GM23338 (cell line): ENCODE data around the gene GSTA2. TPM values are rescaled to one million over a fixed set of nuclear protein-coding genes. Genes with fewer than 3 reads are reported as not detected.
"Not testable (repeated sequence)": the region's sequence is repeated elsewhere in the genome, so short reads cannot be mapped to it uniquely, and the experiment has no call there.

Source experiments
- ATAC-seq: fragments of 200-7000 bp; cut with Tn5 transposase; 3 replicates; pipeline ENCODE4 v1.9.1; 2020
- DNase-seq: peaks from one replicate; pipeline ENCODE4 v3.0.0-alpha.2; 2015; ENCODE audit warnings: low spot score
- H2AFZ ChIP-seq: fragments of 200-600 bp; sonication (generic); 2 replicates; pipeline ENCODE4 v1.8.0; 2016; ENCODE audit warnings: antibody characterized with exemption, mild to moderate bottlenecking, moderate library complexity
- H3F3A ChIP-seq: fragments of 200-600 bp; sonication (generic); replicated peaks from 2 replicates; pipeline ENCODE4 v1.8.0; 2017; ENCODE audit warnings: antibody characterized with exemption, mixed run types, low read depth
- H3K27ac ChIP-seq: fragments of 200-600 bp; sonication (generic); 2 replicates; pipeline ENCODE4 v1.6.1; 2016; ENCODE audit warnings: low read depth
- H3K27me3 ChIP-seq: fragments of 200-600 bp; sonication (generic); 2 replicates; pipeline ENCODE4 v1.8.0; 2016; ENCODE audit warnings: mild to moderate bottlenecking, mixed run types, moderate library complexity; ENCODE audit not compliant: insufficient read depth
- H3K36me3 ChIP-seq: fragments of 200-600 bp; sonication (generic); 2 replicates; pipeline ENCODE4 v1.8.0; 2016; ENCODE audit warnings: mild to moderate bottlenecking; ENCODE audit not compliant: insufficient read depth
- H3K4me1 ChIP-seq: fragments of 200-600 bp; sonication (generic); 2 replicates; pipeline ENCODE4 v1.8.0; 2016; ENCODE audit warnings: mild to moderate bottlenecking, moderate library complexity; ENCODE audit not compliant: insufficient read depth
- H3K4me2 ChIP-seq: fragments of 200-600 bp; sonication (generic); 2 replicates; pipeline ENCODE4 v1.7.1; 2017; ENCODE audit warnings: mixed run types
- H3K4me3 ChIP-seq: fragments of 200-600 bp; sonication (generic); 2 replicates; pipeline ENCODE4 v1.6.1; 2016; ENCODE audit warnings: mixed run types
- H3K79me2 ChIP-seq: fragments of 200-600 bp; sonication (generic); replicated peaks from 2 replicates; pipeline ENCODE4 v1.8.0; 2017; ENCODE audit warnings: mild to moderate bottlenecking; ENCODE audit not compliant: insufficient read depth
- H3K9me2 ChIP-seq: fragments of 200-600 bp; sonication (generic); 2 replicates; pipeline ENCODE4 v1.8.0; 2017; ENCODE audit not compliant: insufficient read depth
- H4K20me1 ChIP-seq: fragments of 200-600 bp; sonication (generic); replicated peaks from 2 replicates; pipeline ENCODE4 v1.8.0; 2017; ENCODE audit warnings: mild to moderate bottlenecking; ENCODE audit not compliant: insufficient read depth
- H3K27ac Mint-ChIP-seq: 2 replicates; pipeline ENCODE4 v1.8.0; 2020; ENCODE audit warnings: inconsistent platforms, mild to moderate bottlenecking, moderate library complexity, mixed read lengths
- H3K27me3 Mint-ChIP-seq: 3 replicates; pipeline ENCODE4 v1.8.0; 2022; ENCODE audit warnings: low read depth, mild to moderate bottlenecking, moderate library complexity, mixed read lengths, inconsistent platforms; ENCODE audit not compliant: insufficient read depth, poor library complexity
- H3K36me3 Mint-ChIP-seq: 3 replicates; pipeline ENCODE4 v1.8.0; 2021; ENCODE audit warnings: low read depth, mild to moderate bottlenecking, inconsistent platforms, moderate library complexity, mixed read lengths
- H3K4me1 Mint-ChIP-seq: 3 replicates; pipeline ENCODE4 v1.8.0; 2020; ENCODE audit warnings: mild to moderate bottlenecking, inconsistent platforms, mixed read lengths
- H3K4me3 Mint-ChIP-seq: 3 replicates; pipeline ENCODE4 v1.8.0; 2021; ENCODE audit warnings: moderate library complexity, mild to moderate bottlenecking, inconsistent platforms, mixed read lengths
- H3K9me3 Mint-ChIP-seq: 3 replicates; pipeline ENCODE4 v1.8.0; 2020; ENCODE audit warnings: moderate library complexity, mild to moderate bottlenecking, inconsistent platforms, mixed read lengths
- EZH2phosphoT487 ChIP-seq: fragments of 200-600 bp; sonication (generic); IDR thresholded peaks from one replicate; pipeline ENCODE4 v1.8.1; 2018; ENCODE audit warnings: antibody characterized with exemption; ENCODE audit not compliant: unreplicated experiment
- NANOG ChIP-seq: IDR thresholded peaks from 2 replicates; pipeline ENCODE4 v1.6.1; 2016; ENCODE audit warnings: antibody characterized with exemption, borderline replicate concordance
- REST ChIP-seq: IDR thresholded peaks from one replicate; pipeline ENCODE4 v1.6.1; 2018; ENCODE audit warnings: antibody characterized with exemption; ENCODE audit not compliant: unreplicated experiment
- STAT1 ChIP-seq: IDR thresholded peaks from one replicate; pipeline ENCODE4 v1.6.1; 2016; ENCODE audit warnings: antibody characterized with exemption; ENCODE audit not compliant: unreplicated experiment
- ZNF114 ChIP-seq: fragments of 250-450 bp; sonication (Bioruptor Pico); IDR thresholded peaks from 2 replicates; pipeline ENCODE4 v1.5.0; 2020; ENCODE audit warnings: mild to moderate bottlenecking, moderate library complexity
- ZNF331 ChIP-seq: fragments of 250-450 bp; sonication (Bioruptor Pico); IDR thresholded peaks from 2 replicates; pipeline ENCODE4 v1.5.0; 2020; ENCODE audit warnings: low read depth, mild to moderate bottlenecking, moderate library complexity
- polyA plus RNA-seq: library from polyadenylated mRNA; unstranded; fragments of >200 nt; fragmentation: Nextera tagmentation; extraction: Ambion mirVana; gene quantifications from 2 replicates; pipeline ENCODE4 v1.2.1, GENCODE V29; 2016
- total RNA-seq: library from RNA; depleted of rRNA; stranded (reverse); fragments of >200 nt; shearing (Covaris generic); gene quantifications from 2 replicates; pipeline ENCODE4 v1.2.3, GENCODE V29; 2014; rRNA removed

GSTA2 gene
- total and polyA plus RNA-seq, 2 experiments from 2014 or later, result not detected

- TF ChIP-seq REST (no peak), ZNF331 (no peak), STAT1 (no peak)
These were observed 57.3 kb downstream of the GSTA2 start (continued) for GRCh38 chr6:52706001-52706400.

- not testable (repeated sequence) for H3F3A ChIP-seq, H3K27me3 ChIP-seq, H4K20me1 ChIP-seq, H3K4me2 ChIP-seq, H2AFZ ChIP-seq, H3K79me2 ChIP-seq, H3K27ac ChIP-seq, ATAC-seq, H3K27me3 Mint-ChIP-seq, DNase-seq, H3K27ac Mint-ChIP-seq, H3K36me3 ChIP-seq, H3K36me3 Mint-ChIP-seq, H3K4me1 ChIP-seq, H3K9me2 ChIP-seq, H3K4me3 Mint-ChIP-seq, H3K4me3 ChIP-seq, H3K4me1 Mint-ChIP-seq
- H3K9me3 Mint-ChIP-seq, result peaks cover 23% of the 10 kb centered on the region; the same call in 2 of the 3 replicates
These were observed 58.3 kb downstream of the GSTA2 start for GRCh38 chr6:52704781-52705502.

- no peaks in the 10 kb centered on the region for H3K4me1 Mint-ChIP-seq
- Histone ChIP-seq H3K27ac (no peak overlapping the region), H2AFZ (no peak overlapping the region), H3K4me1 (no peaks in the 10 kb centered on the region), H3K79me2 (no peaks in the 10 kb centered on the region), H3K27me3 (no peaks in the 10 kb centered on the region), H3K9me2 (no peaks in the 10 kb centered on the region; the same call in 1 of the 2 replicates), H3F3A (no peaks in the 10 kb centered on the region), H4K20me1 (no peaks in the 10 kb centered on the region), H3K36me3 (no peaks in the 10 kb centered on the region; the same call in 1 of the 2 replicates), H3K4me2 (no peak overlapping the region), H3K4me3 (no peak overlapping the region)
- no peak overlapping the region for H3K4me3 Mint-ChIP-seq
- no peak for DNase-seq
- TF ChIP-seq EZH2phosphoT487 (no peak), STAT1 (no peak), ZNF331 (no peak), NANOG (no peak), ZNF114 (CRISPR knock-in tag) (no peak)
- no peak overlapping the region for H3K27ac Mint-ChIP-seq
- peaks cover 23% of the 10 kb centered on the region; the same call in 2 of the 3 replicates for H3K9me3 Mint-ChIP-seq
- ATAC-seq, result no peak
- H3K36me3 Mint-ChIP-seq, result peaks cover 3% of the 10 kb centered on the region; the same call in 1 of the 3 replicates
- no peaks in the 10 kb centered on the region for H3K27me3 Mint-ChIP-seq
These were observed 59.2 kb downstream of the GSTA2 start for GRCh38 chr6:52704060-52704459.

Other genes with a start within 250 kb of the GSTA2 start
- 12.4 and 14.0 TPM in 2 replicates for gene TRAM2, start 186.4 kb downstream of the GSTA2 start, total RNA-seq
- gene TRAM2, start 186.4 kb downstream of the GSTA2 start, polyA plus RNA-seq, result 3.9 and 4.0 TPM in 2 replicates
- 13.9 and 19.8 TPM in 2 replicates for gene TMEM14A, start 92.4 kb downstream of the GSTA2 start, total RNA-seq
- gene TMEM14A, start 92.4 kb downstream of the GSTA2 start, polyA plus RNA-seq, result 36.0 and 39.3 TPM in 2 replicates
- gene GSTA1, start 40.3 kb upstream of the GSTA2 start, total RNA-seq, result not detected in 2 replicates
- not detected in 2 replicates for gene GSTA1, start 40.3 kb upstream of the GSTA2 start, polyA plus RNA-seq
- gene GSTA5, start 77.3 kb upstream of the GSTA2 start, total RNA-seq, result not detected in 2 replicates
- gene GSTA5, start 77.3 kb upstream of the GSTA2 start, polyA plus RNA-seq, result not detected in 2 replicates
- not detected in 2 replicates for gene GSTA3, start 146.2 kb upstream of the GSTA2 start, total RNA-seq
- gene GSTA3, start 146.2 kb upstream of the GSTA2 start, polyA plus RNA-seq, result not detected in 2 replicates
- 19.3 and 19.5 TPM in 2 replicates for gene GSTA4, start 231.8 kb upstream of the GSTA2 start, total RNA-seq
- 25.0 and 29.9 TPM in 2 replicates for gene GSTA4, start 231.8 kb upstream of the GSTA2 start, polyA plus RNA-seq